Astrocyte (in vitro differentiated cells and primary cell): Measurements from ENCODE around the gene ANAPC13.

Source experiments
- CTCF ChIP-seq: IDR thresholded peaks from 2 replicates; pipeline ENCODE4 v1.5.1; 2011; ENCODE audit warnings: low read depth, mild to moderate bottlenecking, inconsistent platforms, low read length, moderate library complexity; ENCODE audit not compliant: insufficient read depth
- EZH2 ChIP-seq: IDR thresholded peaks from 2 replicates; pipeline ENCODE4 v1.6.1; 2012; ENCODE audit warnings: mild to moderate bottlenecking, low read length, inconsistent platforms; ENCODE audit not compliant: insufficient read depth

DNA sequence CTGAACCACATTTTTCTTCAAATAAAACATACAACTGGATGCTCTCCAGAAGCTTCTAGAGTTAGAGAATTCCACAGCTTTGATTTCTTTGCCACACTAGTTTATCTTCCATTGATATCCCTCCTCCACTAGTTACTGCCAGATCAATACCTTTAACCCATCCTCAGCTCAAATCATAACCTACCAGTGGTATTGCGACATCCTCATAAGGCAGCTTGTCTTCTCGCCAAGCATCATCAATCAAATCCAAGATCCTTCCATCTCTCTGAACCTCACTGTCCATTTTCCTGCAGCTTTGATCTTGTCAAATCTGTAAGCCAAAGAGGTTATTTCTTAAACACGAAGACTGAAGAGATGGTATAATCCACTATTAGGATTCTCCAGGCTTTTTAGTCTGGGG, 3.2 kb downstream of the ANAPC13 start:
- TF ChIP-seq EZH2 (no peak), CTCF (no peak)
